ENCODE results near the gene KCNIP4.

KCNIP4 gene

GRCh38 chr4:21901281-21901680, 47.3 kb downstream of the KCNIP4 start:
- no peak for DNase-seq (ENCODE audit: low spot score)

- no peak for DNase-seq (ENCODE audit: low spot score)
Observed at GRCh38 chr4:21900211-21900610, 48.4 kb downstream of the KCNIP4 start.

- no peak for DNase-seq (ENCODE audit: low spot score)
Observed at GRCh38 chr4:21898101-21898500, 50.5 kb downstream of the KCNIP4 start.

GRCh38 chr4:21896767-21897166, 51.8 kb downstream of the KCNIP4 start:
- DNase-seq (ENCODE audit: low spot score): no peak

- DNase-seq (ENCODE audit: low spot score): no peak
Observed at GRCh38 chr4:21893136-21893535, 55.4 kb downstream of the KCNIP4 start.

GRCh38 chr4:21890231-21890630, 58.3 kb downstream of the KCNIP4 start:
- no peak for DNase-seq (ENCODE audit: low spot score)

- DNase-seq (ENCODE audit: low spot score): no peak
Observed at GRCh38 chr4:21888195-21888976, 60.2 kb downstream of the KCNIP4 start.

- DNase-seq (ENCODE audit: low spot score): peak; percentile 42
Observed at GRCh38 chr4:21887481-21887880, 61.1 kb downstream of the KCNIP4 start.

- DNase-seq (ENCODE audit: low spot score): peak; percentile 35
Observed at GRCh38 chr4:21885770-21886169, 62.8 kb downstream of the KCNIP4 start.

GRCh38 chr4:21885241-21885640, 63.3 kb downstream of the KCNIP4 start:
- DNase-seq (ENCODE audit: low spot score): no peak

GRCh38 chr4:21884615-21885014, 64.0 kb downstream of the KCNIP4 start:
- no peak for DNase-seq (ENCODE audit: low spot score)

- DNase-seq (ENCODE audit: low spot score): no peak
Observed at GRCh38 chr4:21882051-21882839, 66.3 kb downstream of the KCNIP4 start.

- DNase-seq (ENCODE audit: low spot score): no peak
Observed at GRCh38 chr4:21879187-21879586, 69.4 kb downstream of the KCNIP4 start.

- no peak for DNase-seq (ENCODE audit: low spot score)
Observed at GRCh38 chr4:21876711-21877110, 71.9 kb downstream of the KCNIP4 start.

GRCh38 chr4:21873145-21873544, 75.4 kb downstream of the KCNIP4 start:
- DNase-seq (ENCODE audit: low spot score): no peak

- DNase-seq (ENCODE audit: low spot score): no peak
Observed at GRCh38 chr4:21872101-21872500, 76.5 kb downstream of the KCNIP4 start.

- DNase-seq (ENCODE audit: low spot score): no peak
Observed at GRCh38 chr4:21869978-21870745, 78.4 kb downstream of the KCNIP4 start.

GRCh38 chr4:21864686-21865085, 83.9 kb downstream of the KCNIP4 start:
- no peak for DNase-seq (ENCODE audit: low spot score)

GRCh38 chr4:21862917-21863316, 85.7 kb downstream of the KCNIP4 start:
- no peak for DNase-seq (ENCODE audit: low spot score)

- no peak for DNase-seq (ENCODE audit: low spot score)
Observed at GRCh38 chr4:21858971-21859370, 89.6 kb downstream of the KCNIP4 start.

GRCh38 chr4:21856754-21857153, 91.8 kb downstream of the KCNIP4 start:
- no peak for DNase-seq (ENCODE audit: low spot score)

- DNase-seq (ENCODE audit: low spot score): no peak
Observed at GRCh38 chr4:21856301-21856700, 92.3 kb downstream of the KCNIP4 start.

GRCh38 chr4:21849077-21849476, 99.5 kb downstream of the KCNIP4 start:
- DNase-seq (ENCODE audit: low spot score): no peak
